H9 (cell line): ENCODE results near the gene KCNH5. TPM values are rescaled to one million over a fixed set of nuclear protein-coding genes. Genes with fewer than 3 reads are reported as not detected.

Source experiments
- DNase-seq: peaks from one replicate; pipeline ENCODE4 v3.0.0-alpha.2; 2017
- H2AFZ ChIP-seq: one replicate; pipeline ENCODE4 v1.6.1; 2013; ENCODE audit warnings: mild to moderate bottlenecking, low read length, control low read depth, moderate library complexity
- H2AK5ac ChIP-seq: 2 replicates; pipeline ENCODE4 v1.6.1; 2013; ENCODE audit warnings: low read length, control low read depth, mixed read lengths; ENCODE audit not compliant: insufficient read length
- H2BK120ac ChIP-seq: one replicate; pipeline ENCODE4 v1.6.1; 2013; ENCODE audit warnings: low read depth, mild to moderate bottlenecking, low read length, control low read depth, inconsistent platforms; ENCODE audit not compliant: poor library complexity, severe bottlenecking
- H2BK12ac ChIP-seq: 2 replicates; pipeline ENCODE4 v1.6.1; 2013; ENCODE audit warnings: low read length, control low read depth, mixed read lengths, low read depth; ENCODE audit not compliant: insufficient read length
- H2BK15ac ChIP-seq: 2 replicates; pipeline ENCODE4 v1.6.1; 2013; ENCODE audit warnings: low read depth, low read length, control low read depth
- H2BK20ac ChIP-seq: one replicate; pipeline ENCODE4 v1.6.1; 2013; ENCODE audit warnings: low read depth, mild to moderate bottlenecking, low read length, control low read depth, inconsistent platforms; ENCODE audit not compliant: poor library complexity, severe bottlenecking
- H2BK5ac ChIP-seq: 2 replicates; pipeline ENCODE4 v1.6.1; 2013; ENCODE audit warnings: low read length, control low read depth, mixed read lengths; ENCODE audit not compliant: insufficient read length
- H3K14ac ChIP-seq: 2 replicates; pipeline ENCODE4 v1.6.1; 2013; ENCODE audit warnings: low read length, control low read depth; ENCODE audit not compliant: insufficient read depth
- H3K18ac ChIP-seq: 2 replicates; pipeline ENCODE4 v1.6.1; 2013; ENCODE audit warnings: low read depth, mild to moderate bottlenecking, mixed read lengths, low read length, control low read depth; ENCODE audit not compliant: insufficient read length
- H3K23ac ChIP-seq: 2 replicates; pipeline ENCODE4 v1.6.1; 2013; ENCODE audit warnings: low read length, control low read depth, mixed read lengths, low read depth; ENCODE audit not compliant: insufficient read length
- H3K23me2 ChIP-seq: 2 replicates; pipeline ENCODE4 v1.6.1; 2013; ENCODE audit warnings: low read depth, mild to moderate bottlenecking, mixed read lengths, low read length, control low read depth; ENCODE audit not compliant: insufficient read length, poor library complexity, severe bottlenecking
- H3K27ac ChIP-seq: 2 replicates; pipeline ENCODE4 v1.5.1; 2013; ENCODE audit warnings: low read length, control low read depth, mixed read lengths, low read depth; ENCODE audit not compliant: insufficient read length
- H3K27me3 ChIP-seq: 2 replicates; pipeline ENCODE4 v1.6.1; 2013; ENCODE audit warnings: low read length, control low read depth, inconsistent platforms; ENCODE audit not compliant: insufficient read depth
- H3K4ac ChIP-seq: 2 replicates; pipeline ENCODE4 v1.6.1; 2013; ENCODE audit warnings: low read depth, mild to moderate bottlenecking, control low read depth, inconsistent platforms, low read length, moderate library complexity
- H3K4me1 ChIP-seq: 2 replicates; pipeline ENCODE4 v1.6.1; 2013; ENCODE audit warnings: low read length, control low read depth, inconsistent platforms; ENCODE audit not compliant: insufficient read depth
- H3K4me2 ChIP-seq: 2 replicates; pipeline ENCODE4 v1.6.1; 2013; ENCODE audit warnings: low read length, control low read depth, mixed read lengths; ENCODE audit not compliant: insufficient read length, insufficient read depth
- H3K56ac ChIP-seq: 2 replicates; pipeline ENCODE4 v1.6.1; 2013; ENCODE audit warnings: low read depth, mild to moderate bottlenecking, mixed read lengths, low read length, control low read depth; ENCODE audit not compliant: insufficient read length
- H3K79me1 ChIP-seq: 2 replicates; pipeline ENCODE4 v1.6.1; 2013; ENCODE audit warnings: low read depth, mild to moderate bottlenecking, moderate library complexity, low read length, control low read depth, inconsistent platforms; ENCODE audit not compliant: insufficient read depth, poor library complexity, severe bottlenecking
- H3K79me2 ChIP-seq: 2 replicates; pipeline ENCODE4 v1.6.1; 2013; ENCODE audit warnings: low read length, control low read depth, inconsistent platforms; ENCODE audit not compliant: insufficient read depth
- H3K9ac ChIP-seq: 2 replicates; pipeline ENCODE4 v1.6.1; 2013; ENCODE audit warnings: low read length, control low read depth, mixed read lengths; ENCODE audit not compliant: insufficient read length; ENCODE audit errors: extremely low read depth
- H3K9me3 ChIP-seq: one replicate; pipeline ENCODE4 v1.6.1; 2013; ENCODE audit warnings: low read depth, low read length, inconsistent platforms; ENCODE audit not compliant: control insufficient read depth
- H3T11ph ChIP-seq: one replicate; pipeline ENCODE4 v1.6.1; 2013; ENCODE audit warnings: mild to moderate bottlenecking, low read length, control low read depth, inconsistent platforms
- H4K20me1 ChIP-seq: one replicate; pipeline ENCODE4 v1.6.1; 2013; ENCODE audit not compliant: control insufficient read depth, insufficient read length, insufficient read depth
- H4K5ac ChIP-seq: 2 replicates; pipeline ENCODE4 v1.6.1; 2013; ENCODE audit warnings: low read depth, mild to moderate bottlenecking, mixed read lengths, low read length, control low read depth; ENCODE audit not compliant: insufficient read length
- H4K8ac ChIP-seq: replicated peaks from 2 replicates; pipeline ENCODE4 v1.6.1; 2013; ENCODE audit warnings: low read length, control low read depth, mixed read lengths, low read depth; ENCODE audit not compliant: insufficient read length
- H4K91ac ChIP-seq: 2 replicates; pipeline ENCODE4 v1.6.1; 2013; ENCODE audit warnings: low read depth, mild to moderate bottlenecking, moderate library complexity, mixed read lengths, low read length, control low read depth; ENCODE audit not compliant: insufficient read length
- H3K27ac Mint-ChIP-seq, 3 experiments: 2 replicates in 2 of 3; 3 replicates in 1 of 3; pipeline ENCODE4 v1.8.0; 2020 to 2021; ENCODE audit warnings: mixed read lengths in 3 of 3, mild to moderate bottlenecking in 1 of 3, moderate library complexity in 1 of 3
- H3K27me3 Mint-ChIP-seq: 2 replicates; pipeline ENCODE4 v1.8.0; 2021; ENCODE audit warnings: low read depth, mild to moderate bottlenecking, moderate library complexity, mixed read lengths
- H3K36me3 Mint-ChIP-seq, 3 experiments: 2 replicates in 2 of 3; 3 replicates in 1 of 3; pipeline ENCODE4 v1.8.0; 2020 to 2021; ENCODE audit warnings: low read depth in 3 of 3, mixed read lengths in 3 of 3; ENCODE audit not compliant: insufficient read depth in 1 of 3
- H3K4me1 Mint-ChIP-seq, 2 experiments: 2 replicates each; pipeline ENCODE4 v1.8.0; 2020; ENCODE audit warnings: mixed read lengths in 2 of 2
- H3K4me3 Mint-ChIP-seq, 2 experiments: 2 replicates in 1 of 2; 3 replicates in 1 of 2; pipeline ENCODE4 v1.8.0; 2020 to 2021; ENCODE audit warnings: mild to moderate bottlenecking in 2 of 2, mixed read lengths in 2 of 2, moderate library complexity in 1 of 2
- H3K9me3 Mint-ChIP-seq, 2 experiments: 2 replicates in 1 of 2; 3 replicates in 1 of 2; pipeline ENCODE4 v1.8.0; 2020; ENCODE audit warnings: mild to moderate bottlenecking in 2 of 2, mixed read lengths in 2 of 2, moderate library complexity in 1 of 2
- CTCF ChIP-seq: fragments of 200-600 bp; sonication (generic); conservative IDR thresholded peaks from 3 replicates; pipeline ENCODE4 v1.8.0; 2021; ENCODE audit warnings: antibody characterized with exemption, mild to moderate bottlenecking
- WGBS: extraction: QIAGEN DNeasy Blood & Tissue Kit; methylation state at CpG from one replicate; pipeline ENCODE4 v1.1.7; 2013; ENCODE audit warnings: missing lambda C conversion rate, low lambda C conversion rate, mixed read lengths; ENCODE audit not compliant: insufficient read length; ENCODE audit errors: extremely low coverage; 5-methylcytosine and 5-hydroxymethylcytosine counted together
- total RNA-seq: library from RNA; stranded (reverse); gene quantifications from 2 replicates; pipeline ENCODE4 v1.2.1, GENCODE V29; 2021

KCNH5 gene
- total RNA-seq, 1 experiment from 2014 or later = 0.42 TPM

- Histone ChIP-seq H3K4ac (no peak overlapping the region), H3K27ac (no peak overlapping the region), H2BK120ac (no peak overlapping the region), H3K79me1 (no peaks in the 10 kb centered on the region), H3K27me3 (no peaks in the 10 kb centered on the region), H3K79me2 (no peaks in the 10 kb centered on the region), H2BK20ac (no peak overlapping the region), H2AK5ac (no peak overlapping the region), H3K9ac (no peak overlapping the region), H4K8ac (no peak overlapping the region), H3T11ph (no peak overlapping the region), H3K18ac (no peak overlapping the region), H2BK5ac (no peak overlapping the region), H3K23ac (no peak overlapping the region), H3K14ac (no peak overlapping the region), H3K56ac (no peak overlapping the region), H2BK12ac (no peak overlapping the region), H4K20me1 (no peaks in the 10 kb centered on the region), H4K5ac (no peak overlapping the region), H3K23me2 (no peaks in the 10 kb centered on the region), H2AFZ (no peak overlapping the region), H3K4me2 (no peak overlapping the region), H3K4me1 (peaks cover 2% of the 10 kb centered on the region; the same call in 1 of the 2 replicates), H4K91ac (no peak overlapping the region), H2BK15ac (no peak overlapping the region), H3K9me3 (no peaks in the 10 kb centered on the region)
- no peak for TF ChIP-seq CTCF
- H3K27me3 Mint-ChIP-seq = peaks cover 55% of the 10 kb centered on the region
- H3K4me3 Mint-ChIP-seq = no peak overlapping the region
- H3K4me1 Mint-ChIP-seq = peaks cover 23 to 45% of the 10 kb centered on the region in 2 experiments
- no peak for DNase-seq
- H3K36me3 Mint-ChIP-seq = peaks cover 0 to 15% (median 6%) of the 10 kb centered on the region in 3 experiments; a peak in 5 of 7 replicates
- peaks cover 9 to 23% of the 10 kb centered on the region in 2 experiments for H3K9me3 Mint-ChIP-seq
- H3K27ac Mint-ChIP-seq = no peak overlapping the region
- WGBS = no CpG with 5 or more reads among the region's 1 CpG
These were observed 266.4 kb downstream of the KCNH5 start for GRCh38 chr14:62778852-62779251.
